ENCODE results near the gene RGS2. TPM values are rescaled to one million over a fixed set of nuclear protein-coding genes. Genes with fewer than 3 reads are reported as not detected.

RGS2 gene
- total RNA-seq, 1 donor, result 13.2 TPM

Other genes with a start within 250 kb of the RGS2 start
- gene RGS1, start 233.3 kb upstream of the RGS2 start, total RNA-seq, result 13.7 TPM
- gene RGS13, start 172.9 kb upstream of the RGS2 start, total RNA-seq, result under 0.01 TPM

Data from hematopoietic multipotent progenitor cell (in vitro differentiated cells).